ENCODE data around the gene STAT3. TPM values are rescaled to one million over a fixed set of nuclear protein-coding genes. Genes with fewer than 3 reads are reported as not detected.

The STAT3 gene
- total RNA-seq, 1 experiment from 2014 or later: 61.0 TPM

DNA sequence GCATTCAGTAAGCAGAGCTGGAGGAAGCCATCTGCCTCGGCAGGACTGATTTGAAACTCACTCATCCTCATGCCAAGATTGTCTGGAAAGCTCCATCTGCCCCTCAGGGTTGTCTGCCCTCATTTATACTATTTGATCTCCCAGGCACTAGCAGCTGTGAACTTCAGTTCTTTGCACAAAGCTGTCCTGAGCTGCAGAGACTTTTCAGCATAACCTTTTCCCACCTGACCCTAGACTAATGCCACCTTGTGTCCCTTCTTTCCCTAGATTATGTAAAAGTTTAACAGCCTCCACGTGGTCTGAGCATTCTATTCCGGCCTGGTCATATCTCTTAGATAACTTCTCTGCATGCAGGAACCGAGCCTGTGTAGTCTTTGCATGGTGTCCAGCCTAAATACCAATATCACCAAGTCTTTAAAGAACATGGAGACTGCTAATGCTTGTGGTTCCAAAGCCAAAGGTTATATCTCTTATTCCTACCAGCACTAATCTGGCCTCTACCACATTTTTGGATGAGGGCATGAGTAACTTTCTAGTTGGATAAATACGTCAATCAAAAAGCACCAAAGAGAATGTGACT lies 70.9 kb downstream of the STAT3 start:
- H3K9ac ChIP-seq (ENCODE audit: low read length): no peak overlapping the region
- ChIA-PET CTCF (interaction anchor here (1.1 to 1.3 kb wide), 2 partner anchors 200 to 210 kb away, joined by 4 read pairs; no protein-coding TSS in a partner anchor), POLR2A (no interaction called here), RAD21 (ENCODE audit: low non-redundant PET in 1 of 2, low total read pairs in 2 of 2, uncharacterized antibody in 2 of 2, unreplicated experiment in 2 of 2) (no interaction called here)
- H4K20me1 ChIP-seq (ENCODE audit: insufficient read depth): no peaks in the 10 kb centered on the region
- H2AFZ ChIP-seq (ENCODE audit: low read depth, low read length, poor library complexity, severe bottlenecking): no peak overlapping the region
- no peak overlapping the region for H3K4me3 ChIP-seq (replicated peaks in 1 of 2; ENCODE audit: low read depth in 1 of 2, low read length in 2 of 2)
- H3K27ac ChIP-seq (ENCODE audit: low read depth, low read length): no peak overlapping the region
- ATAC-seq (no peak), DNase-seq (ENCODE audit: low read depth, low spot score) (no peak)
- BruUV-seq (replicated peaks): no TSS peak
- no peak overlapping the region for H3K4me2 ChIP-seq (ENCODE audit: low read length)
- H3K79me2 ChIP-seq (ENCODE audit: insufficient read depth, low read length): no peaks in the 10 kb centered on the region
- H3K9me2 ChIP-seq (ENCODE audit: insufficient read depth): no peaks in the 10 kb centered on the region
- peaks cover 0 to 4% of the 10 kb centered on the region in 2 experiments; a peak in 1 of 4 replicates for H3K4me1 ChIP-seq (ENCODE audit: control insufficient read depth in 1 of 2, insufficient read depth in 2 of 2, low read length in 2 of 2)
- intact Hi-C loops (cut with micrococcal nuclease): no loop called here
- no peak for TF ChIP-seq ZNF274 (IDR thresholded peaks at IDR 0.05; ENCODE audit: low read depth, low read length)
- no peak for TF ChIP-seq CEBPB (IDR thresholded peaks at IDR 0.05; ENCODE audit: low read depth)
- TF ChIP-seq RAD21 (IDR thresholded peaks at IDR 0.05; ENCODE audit: low read depth): no peak
- TF ChIP-seq SRF (IDR thresholded peaks at IDR 0.05; ENCODE audit: low read depth): no peak
- H3K36me3 ChIP-seq (ENCODE audit: control insufficient read depth in 1 of 2, insufficient read depth in 2 of 2, low read length in 2 of 2): peaks cover 0 to 19% of the 10 kb centered on the region in 2 experiments; a peak in 2 of 4 replicates
- H3K9me3 ChIP-seq (ENCODE audit: control insufficient read depth in 1 of 2, insufficient read depth in 1 of 2, low read depth in 1 of 2, low read length in 2 of 2): no peaks in the 10 kb centered on the region
- H3K27me3 ChIP-seq (ENCODE audit: insufficient read depth, low read length): no peaks in the 10 kb centered on the region

- Histone ChIP-seq H3K27ac (ENCODE audit: low read depth, low read length) (no peak overlapping the region), H3K4me3 (replicated peaks in 1 of 2; ENCODE audit: low read depth in 1 of 2, low read length in 2 of 2) (no peak overlapping the region), H3K79me2 (ENCODE audit: insufficient read depth, low read length) (no peaks in the 10 kb centered on the region), H4K20me1 (ENCODE audit: insufficient read depth) (no peaks in the 10 kb centered on the region), H3K4me1 (ENCODE audit: control insufficient read depth in 1 of 2, insufficient read depth in 2 of 2, low read length in 2 of 2) (peaks cover 0 to 4% of the 10 kb centered on the region in 2 experiments; a peak in 1 of 4 replicates), H3K9ac (ENCODE audit: low read length) (no peak overlapping the region), H3K9me3 (ENCODE audit: control insufficient read depth in 1 of 2, insufficient read depth in 1 of 2, low read depth in 1 of 2, low read length in 2 of 2) (no peaks in the 10 kb centered on the region), H3K36me3 (ENCODE audit: control insufficient read depth in 1 of 2, insufficient read depth in 2 of 2, low read length in 2 of 2) (peaks cover 0 to 14% of the 10 kb centered on the region in 2 experiments; a peak in 2 of 4 replicates), H2AFZ (ENCODE audit: low read depth, low read length, poor library complexity, severe bottlenecking) (no peak overlapping the region), H3K9me2 (ENCODE audit: insufficient read depth) (no peaks in the 10 kb centered on the region), H3K4me2 (ENCODE audit: low read length) (no peak overlapping the region), H3K27me3 (ENCODE audit: insufficient read depth, low read length) (no peaks in the 10 kb centered on the region)
- RAD21 ChIA-PET (ENCODE audit: low non-redundant PET in 1 of 2, low total read pairs in 2 of 2, uncharacterized antibody in 2 of 2, unreplicated experiment in 2 of 2): no interaction called here
- POLR2A ChIA-PET: interaction anchor here (0.6 kb wide), 1 partner anchor 41 kb away, joined by 4 read pairs; no protein-coding TSS in a partner anchor
- intact Hi-C loops (cut with micrococcal nuclease): no loop called here
- CTCF ChIA-PET: interaction anchor here (1.1 kb wide), 1 partner anchor 201 kb away, joined by 4 read pairs; no protein-coding TSS in a partner anchor
- BruUV-seq (replicated peaks): no TSS peak
- no peak for ATAC-seq
- TF ChIP-seq, protein P1, sequence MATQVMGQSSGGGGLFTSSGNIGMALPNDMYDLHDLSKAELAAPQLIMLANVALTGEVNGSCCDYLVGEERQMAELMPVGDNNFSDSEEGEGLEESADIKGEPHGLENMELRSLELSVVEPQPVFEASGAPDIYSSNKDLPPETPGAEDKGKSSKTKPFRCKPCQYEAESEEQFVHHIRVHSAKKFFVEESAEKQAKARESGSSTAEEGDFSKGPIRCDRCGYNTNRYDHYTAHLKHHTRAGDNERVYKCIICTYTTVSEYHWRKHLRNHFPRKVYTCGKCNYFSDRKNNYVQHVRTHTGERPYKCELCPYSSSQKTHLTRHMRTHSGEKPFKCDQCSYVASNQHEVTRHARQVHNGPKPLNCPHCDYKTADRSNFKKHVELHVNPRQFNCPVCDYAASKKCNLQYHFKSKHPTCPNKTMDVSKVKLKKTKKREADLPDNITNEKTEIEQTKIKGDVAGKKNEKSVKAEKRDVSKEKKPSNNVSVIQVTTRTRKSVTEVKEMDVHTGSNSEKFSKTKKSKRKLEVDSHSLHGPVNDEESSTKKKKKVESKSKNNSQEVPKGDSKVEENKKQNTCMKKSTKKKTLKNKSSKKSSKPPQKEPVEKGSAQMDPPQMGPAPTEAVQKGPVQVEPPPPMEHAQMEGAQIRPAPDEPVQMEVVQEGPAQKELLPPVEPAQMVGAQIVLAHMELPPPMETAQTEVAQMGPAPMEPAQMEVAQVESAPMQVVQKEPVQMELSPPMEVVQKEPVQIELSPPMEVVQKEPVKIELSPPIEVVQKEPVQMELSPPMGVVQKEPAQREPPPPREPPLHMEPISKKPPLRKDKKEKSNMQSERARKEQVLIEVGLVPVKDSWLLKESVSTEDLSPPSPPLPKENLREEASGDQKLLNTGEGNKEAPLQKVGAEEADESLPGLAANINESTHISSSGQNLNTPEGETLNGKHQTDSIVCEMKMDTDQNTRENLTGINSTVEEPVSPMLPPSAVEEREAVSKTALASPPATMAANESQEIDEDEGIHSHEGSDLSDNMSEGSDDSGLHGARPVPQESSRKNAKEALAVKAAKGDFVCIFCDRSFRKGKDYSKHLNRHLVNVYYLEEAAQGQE (IDR thresholded peaks at IDR 0.05; ENCODE audit: low read depth): no peak
- TF ChIP-seq CBX3 (IDR thresholded peaks at IDR 0.05; ENCODE audit: low read depth) (no peak), POLR2AphosphoS5 (IDR thresholded peaks at IDR 0.05; ENCODE audit: low read depth, low read length) (no peak), EZH2phosphoT487 (IDR thresholded peaks at IDR 0.05; ENCODE audit: borderline replicate concordance) (no peak), FOSL1 (IDR thresholded peaks at IDR 0.05; ENCODE audit: low read depth) (no peak), SP1 (IDR thresholded peaks at IDR 0.05; ENCODE audit: low read depth) (no peak), EZH2 (IDR thresholded peaks at IDR 0.05) (no peak), JUND (IDR thresholded peaks at IDR 0.05) (no peak), SRF (IDR thresholded peaks at IDR 0.05; ENCODE audit: low read depth) (no peak), ZFX (IDR thresholded peaks at IDR 0.05) (no peak), ELF1 (IDR thresholded peaks at IDR 0.05; ENCODE audit: borderline replicate concordance, low read depth) (no peak), RAD21 (IDR thresholded peaks at IDR 0.05; ENCODE audit: low read depth) (no peak), TCF7L2 (IDR thresholded peaks at IDR 0.05; ENCODE audit: borderline replicate concordance, extremely low read depth, insufficient read depth, insufficient read length) (no peak), CEBPB (IDR thresholded peaks at IDR 0.05; ENCODE audit: low read depth) (no peak)
- TF ChIP-seq, protein P2, sequence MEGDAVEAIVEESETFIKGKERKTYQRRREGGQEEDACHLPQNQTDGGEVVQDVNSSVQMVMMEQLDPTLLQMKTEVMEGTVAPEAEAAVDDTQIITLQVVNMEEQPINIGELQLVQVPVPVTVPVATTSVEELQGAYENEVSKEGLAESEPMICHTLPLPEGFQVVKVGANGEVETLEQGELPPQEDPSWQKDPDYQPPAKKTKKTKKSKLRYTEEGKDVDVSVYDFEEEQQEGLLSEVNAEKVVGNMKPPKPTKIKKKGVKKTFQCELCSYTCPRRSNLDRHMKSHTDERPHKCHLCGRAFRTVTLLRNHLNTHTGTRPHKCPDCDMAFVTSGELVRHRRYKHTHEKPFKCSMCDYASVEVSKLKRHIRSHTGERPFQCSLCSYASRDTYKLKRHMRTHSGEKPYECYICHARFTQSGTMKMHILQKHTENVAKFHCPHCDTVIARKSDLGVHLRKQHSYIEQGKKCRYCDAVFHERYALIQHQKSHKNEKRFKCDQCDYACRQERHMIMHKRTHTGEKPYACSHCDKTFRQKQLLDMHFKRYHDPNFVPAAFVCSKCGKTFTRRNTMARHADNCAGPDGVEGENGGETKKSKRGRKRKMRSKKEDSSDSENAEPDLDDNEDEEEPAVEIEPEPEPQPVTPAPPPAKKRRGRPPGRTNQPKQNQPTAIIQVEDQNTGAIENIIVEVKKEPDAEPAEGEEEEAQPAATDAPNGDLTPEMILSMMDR (IDR thresholded peaks at IDR 0.05 in 2 of 3, conservative IDR thresholded peaks at IDR 0.05 in 1 of 3; ENCODE audit: borderline replicate concordance in 1 of 3, insufficient read depth in 1 of 3, low read depth in 2 of 3, low read length in 2 of 3): no peak
- no peak for DNase-seq (ENCODE audit: low read depth, low spot score)
These were observed 71.5 kb downstream of the STAT3 start for GRCh38 chr17:42316755-42317154.
